IPS-18c (cell line): ENCODE measurements around the gene SPARC.

ENCODE experiments used
- H3K4me3 ChIP-seq: 2 replicates; pipeline ENCODE4 v1.7.0; 2013; ENCODE audit warnings: low read depth, mild to moderate bottlenecking, low read length, moderate library complexity; ENCODE audit not compliant: insufficient read depth
- H3K9me3 ChIP-seq: one replicate; pipeline ENCODE4 v1.6.1; 2013; ENCODE audit warnings: mild to moderate bottlenecking, low read length, moderate library complexity; ENCODE audit not compliant: control insufficient read depth, insufficient read depth

SPARC gene

DNA sequence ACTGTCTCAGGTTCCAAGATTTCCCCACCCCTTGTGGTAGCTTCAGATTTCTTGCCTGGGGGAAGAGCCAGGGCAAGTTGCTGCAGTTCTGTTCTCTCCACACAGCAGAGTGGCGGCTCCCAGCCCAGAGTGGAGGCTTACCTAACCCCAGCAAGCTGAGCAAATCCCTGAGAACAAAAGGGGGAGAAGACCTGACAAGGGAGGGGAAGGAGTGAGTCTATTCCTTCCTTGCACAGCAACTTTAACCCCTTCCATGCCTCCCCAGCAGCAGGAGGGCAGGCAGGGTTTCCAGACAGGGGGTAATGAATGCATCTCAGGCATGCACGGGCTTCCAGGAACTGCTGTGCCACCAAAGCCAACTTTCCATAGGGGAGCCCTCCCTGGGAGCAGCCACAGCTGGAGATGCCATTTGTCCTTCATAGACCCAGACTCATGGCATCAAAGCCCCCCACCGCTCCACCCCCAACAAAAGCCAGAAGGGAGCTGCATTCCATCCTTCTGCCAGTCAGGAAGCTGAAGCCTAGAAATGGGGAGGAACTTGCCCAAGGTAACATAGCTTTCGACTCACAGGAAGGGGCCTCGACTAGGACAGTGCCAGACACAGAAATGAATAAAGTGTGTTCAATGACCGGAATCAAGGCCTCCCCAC is 66.8 kb downstream of the SPARC start:
- no peaks in the 10 kb centered on the region for H3K9me3 ChIP-seq
- H3K4me3 ChIP-seq, result no peak overlapping the region

DNA sequence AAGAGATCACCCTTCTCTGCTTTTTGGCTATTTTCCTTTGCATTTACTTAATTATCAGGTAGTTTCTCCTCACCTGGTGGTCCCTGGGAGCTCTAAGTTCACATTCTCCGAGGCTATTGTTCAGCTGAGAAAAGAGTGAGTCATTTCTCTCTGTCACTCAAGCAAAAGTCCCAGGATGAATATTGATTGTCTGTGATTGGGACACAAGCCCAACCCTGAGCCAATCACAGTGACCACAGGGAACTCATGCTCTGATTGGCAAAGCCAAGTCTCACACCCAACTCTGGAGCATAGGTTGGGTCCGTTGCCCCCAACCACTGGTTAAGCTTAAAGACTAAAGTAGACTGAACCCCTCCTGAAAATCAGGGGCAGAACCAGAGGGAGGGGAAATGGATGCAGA is 67.8 kb downstream of the SPARC start:
- no peaks in the 10 kb centered on the region for H3K9me3 ChIP-seq
- H3K4me3 ChIP-seq, result no peak overlapping the region

DNA sequence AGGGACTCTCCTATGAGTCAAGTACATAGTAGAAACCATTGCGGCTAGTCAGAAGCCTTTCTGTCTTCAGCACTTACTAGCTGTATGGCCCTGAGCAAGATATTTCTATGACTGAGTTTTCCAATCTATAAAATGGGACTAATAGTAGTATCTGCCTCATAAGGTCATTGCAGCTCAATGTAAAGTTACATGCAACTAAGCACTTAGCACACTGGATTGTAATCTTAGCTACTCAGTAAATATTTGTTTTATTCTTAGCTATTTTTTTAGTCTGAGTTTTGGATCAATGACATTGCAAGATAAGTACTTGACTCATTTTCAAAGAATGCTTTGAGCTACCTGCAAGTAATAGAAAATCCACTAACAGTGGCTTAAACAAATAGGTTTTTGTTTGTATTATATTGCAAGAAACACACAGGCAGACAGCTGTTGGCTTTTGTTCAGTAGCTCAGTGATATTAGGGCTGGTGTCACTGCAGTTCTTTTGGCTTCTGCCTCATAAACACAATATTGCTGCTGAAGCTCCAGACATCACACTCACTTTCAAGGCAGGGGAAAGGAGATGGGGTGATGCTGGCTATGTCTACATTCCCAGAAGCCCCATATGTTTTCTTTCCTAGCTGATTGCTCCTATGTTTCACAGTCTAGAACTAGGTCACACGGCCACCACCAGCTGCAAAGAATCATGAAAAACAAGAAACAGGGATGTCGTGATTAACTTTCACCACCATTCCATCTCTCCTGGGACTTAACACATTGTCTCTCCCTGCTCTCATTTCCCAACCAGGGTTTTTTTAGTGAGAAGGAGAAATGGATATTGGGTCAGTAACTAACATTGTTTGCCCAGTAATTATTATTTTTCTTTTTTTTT is 68.6 kb downstream of the SPARC start:
- H3K4me3 ChIP-seq, result no peak overlapping the region
- no peaks in the 10 kb centered on the region for H3K9me3 ChIP-seq

DNA sequence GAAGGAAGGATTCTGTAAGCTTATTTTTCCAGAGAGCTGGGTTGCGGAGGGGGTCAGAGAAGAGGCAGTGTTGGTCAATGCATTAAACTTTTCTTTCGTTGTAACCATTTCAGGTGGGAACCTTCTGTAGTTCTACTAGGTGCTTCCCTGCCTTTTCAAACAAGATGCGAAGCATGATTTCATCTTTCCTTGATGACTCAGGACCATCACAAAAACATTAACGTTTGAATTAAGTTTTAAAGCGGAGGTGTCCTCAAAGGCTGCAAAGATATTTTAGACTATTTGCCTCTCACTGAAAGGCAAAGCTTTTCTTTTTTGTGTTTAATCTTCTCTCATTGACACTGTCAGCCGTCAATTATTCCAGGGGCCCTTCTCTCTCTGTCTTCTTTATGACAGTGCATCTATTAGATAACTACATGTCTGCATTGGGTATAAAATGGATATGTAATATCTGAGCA is 69.3 kb downstream of the SPARC start:
- H3K4me3 ChIP-seq, result no peak overlapping the region
- H3K9me3 ChIP-seq, result no peaks in the 10 kb centered on the region

DNA sequence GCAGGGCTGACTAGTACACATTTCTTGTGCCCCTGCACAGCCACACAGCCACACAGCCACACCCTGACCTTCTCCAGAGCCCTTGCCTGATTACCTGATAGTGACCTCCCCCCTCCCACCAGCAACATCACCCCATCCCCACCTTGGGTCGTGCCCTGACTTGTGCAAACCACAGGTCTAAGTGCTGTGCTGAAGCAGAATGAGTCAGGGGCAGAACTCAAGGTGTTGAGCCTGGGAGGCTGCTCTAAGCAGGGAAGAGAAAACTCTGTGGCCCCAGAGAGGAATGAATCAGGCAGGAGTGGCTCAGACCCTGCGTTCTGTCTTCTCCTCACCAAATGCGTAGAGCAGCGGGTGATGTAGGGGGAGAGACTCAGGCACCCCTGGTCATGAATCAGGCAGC is 71.3 kb downstream of the SPARC start:
- H3K9me3 ChIP-seq, result no peaks in the 10 kb centered on the region
- H3K4me3 ChIP-seq, result no peak overlapping the region

DNA sequence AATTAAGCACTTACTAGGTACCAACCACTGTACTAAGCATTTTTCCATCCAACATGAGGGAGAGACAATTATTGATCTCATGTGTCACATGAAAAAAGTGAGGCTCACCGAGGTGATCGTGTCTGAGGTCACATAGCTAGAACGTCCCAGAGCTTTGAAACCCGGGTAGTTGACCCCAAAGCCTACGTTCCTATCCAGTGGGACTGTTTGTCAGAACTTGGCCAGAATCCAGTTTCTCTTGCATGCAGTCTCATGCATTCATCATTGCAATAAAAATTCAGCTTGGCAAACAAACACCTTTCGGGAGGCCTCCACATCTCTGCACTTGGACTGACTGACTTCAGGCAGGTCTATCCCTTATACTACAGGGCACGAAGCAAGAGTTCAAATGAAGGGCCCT is 72.2 kb downstream of the SPARC start:
- Histone ChIP-seq H3K4me3 (no peak overlapping the region), H3K9me3 (no peaks in the 10 kb centered on the region)

DNA sequence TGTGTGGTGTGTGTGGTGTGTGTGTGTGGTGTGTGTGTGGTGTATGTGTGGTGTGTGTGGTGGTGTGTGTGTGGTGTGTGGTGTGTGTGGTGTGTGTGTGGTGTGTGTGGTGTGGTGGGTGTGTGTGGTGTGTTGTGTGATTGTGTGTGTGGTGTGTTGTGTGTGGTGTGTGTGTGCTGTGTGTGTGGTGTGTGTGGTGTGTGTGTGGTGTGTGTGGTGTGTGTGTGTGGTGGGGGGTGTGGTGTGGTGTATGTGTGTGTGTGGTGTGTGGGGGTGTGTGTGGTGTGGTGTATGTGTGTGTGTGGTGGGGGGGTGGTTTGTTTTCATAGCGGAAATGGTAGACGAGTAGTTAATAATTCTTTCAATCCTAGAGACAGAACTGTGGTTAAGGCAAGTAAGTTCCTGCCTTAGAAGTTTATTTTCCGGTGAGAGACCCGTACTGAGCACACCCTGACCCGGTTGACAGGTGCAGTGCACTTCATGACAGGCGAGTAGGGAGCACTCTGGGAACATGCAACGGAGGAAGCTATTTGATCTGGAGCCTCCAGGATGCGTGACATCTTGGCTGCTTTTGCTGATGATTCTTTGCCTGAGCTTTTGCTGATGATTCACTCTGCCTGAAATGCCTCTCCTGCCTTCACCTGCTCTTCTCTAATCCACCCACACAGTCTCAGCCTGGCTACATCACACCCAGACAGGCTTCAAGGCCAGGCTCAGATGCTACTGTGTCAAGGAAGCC is 73.9 kb downstream of the SPARC start:
- H3K4me3 ChIP-seq, result no peak overlapping the region
- H3K9me3 ChIP-seq, result no peaks in the 10 kb centered on the region

DNA sequence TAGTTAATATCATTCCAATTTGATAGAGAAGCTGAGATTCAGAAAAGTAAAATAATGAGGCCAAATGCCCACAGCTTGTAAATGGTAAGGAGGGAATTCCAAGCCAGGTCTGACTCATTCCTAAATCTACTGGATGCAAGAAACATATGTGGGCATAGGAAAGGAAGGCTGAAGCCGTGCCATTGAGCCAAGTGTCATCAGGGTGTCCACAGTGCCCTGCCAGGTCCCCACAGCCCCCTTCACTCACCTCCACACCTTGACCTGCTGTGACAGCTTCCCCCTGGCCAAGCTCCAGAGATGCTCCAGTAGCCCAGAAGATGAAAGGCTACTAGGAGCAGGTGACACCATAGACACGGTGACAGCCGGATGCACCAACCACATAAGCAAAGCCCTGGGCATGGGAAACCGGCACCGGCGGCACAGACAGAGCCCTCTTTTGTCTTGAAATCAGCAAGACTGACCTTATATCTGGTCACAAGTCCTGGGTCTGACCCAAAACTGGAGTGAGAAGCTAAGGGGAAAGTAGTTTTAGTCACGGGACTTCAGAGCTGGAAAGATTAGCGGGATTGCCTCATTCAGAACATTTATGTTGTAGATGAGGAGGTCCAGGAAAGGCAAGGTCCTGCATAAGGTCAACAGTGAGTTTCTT is 75.5 kb downstream of the SPARC start:
- no peaks in the 10 kb centered on the region for H3K9me3 ChIP-seq
- H3K4me3 ChIP-seq, result no peak overlapping the region
